ENCODE data around the gene SNX9.

The SNX9 gene

GRCh38 chr6:157951828-157952227, 128.8 kb downstream of the SNX9 start:
- FAIRE-seq (no peak), DNase-seq (ENCODE audit: insufficient read length, low spot score) (no peak)
- no peak for TF ChIP-seq CTCF (IDR thresholded peaks at IDR 0.05; ENCODE audit: insufficient read depth, missing control alignments)

- FAIRE-seq (no peak), DNase-seq (ENCODE audit: insufficient read length, low spot score) (no peak)
- TF ChIP-seq CTCF (IDR thresholded peaks at IDR 0.05; ENCODE audit: insufficient read depth, missing control alignments): no peak
These were observed 129.9 kb downstream of the SNX9 start for GRCh38 chr6:157952861-157953351.

GRCh38 chr6:157953580-157954091, 130.6 kb downstream of the SNX9 start:
- TF ChIP-seq CTCF (IDR thresholded peaks at IDR 0.05; ENCODE audit: insufficient read depth, missing control alignments): no peak
- FAIRE-seq (no peak), DNase-seq (ENCODE audit: insufficient read length, low spot score) (no peak)

GRCh38 chr6:157954150-157955117, 131.4 kb downstream of the SNX9 start:
- DNase-seq (ENCODE audit: insufficient read length, low spot score): no peak
- no peak for TF ChIP-seq CTCF (IDR thresholded peaks at IDR 0.05; ENCODE audit: insufficient read depth, missing control alignments)
- FAIRE-seq: no peak

- TF ChIP-seq CTCF (IDR thresholded peaks at IDR 0.05; ENCODE audit: insufficient read depth, missing control alignments): no peak
- no peak for FAIRE-seq
- no peak for DNase-seq (ENCODE audit: insufficient read length, low spot score)
These were observed 132.6 kb downstream of the SNX9 start for GRCh38 chr6:157955675-157956074.

GRCh38 chr6:157956171-157956730, 133.2 kb downstream of the SNX9 start:
- TF ChIP-seq CTCF (IDR thresholded peaks at IDR 0.05; ENCODE audit: insufficient read depth, missing control alignments): no peak
- no peak for DNase-seq (ENCODE audit: insufficient read length, low spot score)
- FAIRE-seq: no peak
